PC-3 (cell line): ENCODE measurements around the gene KLHL25. TPM values are rescaled to one million over a fixed set of nuclear protein-coding genes. Genes with fewer than 3 reads are reported as not detected.

Experiments used
- ATAC-seq: fragments of 200-7000 bp; cut with Tn5 transposase; 2 replicates; pipeline ENCODE4 v1.9.1; 2020; ENCODE audit warnings: mild to moderate bottlenecking, moderate library complexity
- BruUV-seq: library from RNA; stranded (reverse); fragments of 400-500 nt; replicated peaks from 2 replicates; lab custom pipeline; 2021; lab: Mats Ljungman, UMichigan
- CTCF ChIA-PET: fragments of 300-600 bp; sonication (Branson Sonifier 250); formaldehyde crosslinking; loops from one replicate; lab custom pipeline; 2022; ENCODE audit warnings: antibody characterized with exemption; lab: Charles Lee
- POLR2A ChIA-PET: fragments of 300-600 bp; sonication (Branson Sonifier 250); formaldehyde crosslinking; loops from one replicate; lab custom pipeline; 2022; ENCODE audit warnings: antibody characterized with exemption; ENCODE audit not compliant: unreplicated experiment; lab: Charles Lee
- DNase-seq: peaks from one replicate; pipeline ENCODE4 v3.0.0-alpha.2; 2015
- H2AFZ ChIP-seq: fragments of 300-600 bp; sonication (generic); 2 replicates; pipeline ENCODE4 v1.6.0; 2016; ENCODE audit warnings: antibody characterized with exemption, low read length
- H3F3A ChIP-seq: fragments of 300-600 bp; sonication (generic); one replicate; pipeline ENCODE4 v1.6.0; 2017; ENCODE audit warnings: antibody characterized with exemption, low read length, control low read depth, mild to moderate bottlenecking; ENCODE audit not compliant: unreplicated experiment
- H3K27ac ChIP-seq: fragments of 300-600 bp; sonication (generic); 2 replicates; pipeline ENCODE4 v1.5.1; 2016; ENCODE audit warnings: mild to moderate bottlenecking, low read length
- H3K27me3 ChIP-seq: fragments of 300-600 bp; sonication (generic); 2 replicates; pipeline ENCODE4 v1.6.1; 2016; ENCODE audit warnings: low read length, mixed read lengths
- H3K36me3 ChIP-seq: fragments of 300-600 bp; sonication (generic); 2 replicates; pipeline ENCODE4 v1.6.1; 2016; ENCODE audit warnings: low read depth, mixed run types, low read length, mixed read lengths
- H3K4me1 ChIP-seq: fragments of 300-600 bp; sonication (generic); 2 replicates; pipeline ENCODE4 v1.5.1; 2016; ENCODE audit warnings: low read length; ENCODE audit not compliant: insufficient read depth
- H3K4me2 ChIP-seq: fragments of 300-600 bp; sonication (generic); 2 replicates; pipeline ENCODE4 v1.6.0; 2016; ENCODE audit warnings: low read length
- H3K4me3 ChIP-seq: fragments of 300-600 bp; sonication (generic); 2 replicates; pipeline ENCODE4 v1.5.1; 2016; ENCODE audit warnings: mild to moderate bottlenecking, low read length, mixed read lengths
- H3K79me2 ChIP-seq: fragments of 300-600 bp; sonication (generic); 2 replicates; pipeline ENCODE4 v1.6.1; 2017; ENCODE audit warnings: low read length, mixed read lengths
- H3K9ac ChIP-seq: fragments of 300-600 bp; sonication (generic); 2 replicates; pipeline ENCODE4 v1.6.0; 2016; ENCODE audit warnings: mild to moderate bottlenecking, low read length
- H3K9me2 ChIP-seq: fragments of 300-600 bp; sonication (generic); replicated peaks from 2 replicates; pipeline ENCODE4 v1.6.1; 2016; ENCODE audit warnings: mixed run types, low read length, mixed read lengths
- H3K9me3 ChIP-seq: fragments of 300-600 bp; sonication (generic); 2 replicates; pipeline ENCODE4 v1.6.1; 2016; ENCODE audit warnings: low read length, mixed read lengths
- H4K20me1 ChIP-seq: fragments of 300-600 bp; sonication (generic); 2 replicates; pipeline ENCODE4 v1.6.1; 2016; ENCODE audit warnings: low read length, mixed read lengths
- CTCF ChIP-seq: fragments of 300-600 bp; sonication (generic); conservative IDR thresholded peaks from 2 replicates; pipeline ENCODE4 v1.5.1; 2017; ENCODE audit warnings: antibody characterized with exemption, low read depth, mild to moderate bottlenecking, low read length
- EZH2 ChIP-seq: fragments of 300-600 bp; sonication (generic); IDR thresholded peaks from one replicate; pipeline ENCODE4 v1.6.1; 2017; ENCODE audit warnings: antibody characterized with exemption, mild to moderate bottlenecking, low read length; ENCODE audit not compliant: unreplicated experiment
- EZH2phosphoT487 ChIP-seq: fragments of 300-600 bp; sonication (generic); IDR thresholded peaks from 2 replicates; pipeline ENCODE4 v1.6.1; 2018; ENCODE audit warnings: mild to moderate bottlenecking, antibody characterized with exemption, low read length, borderline replicate concordance
- intact Hi-C: fragments of 100-400 bp; cut with micrococcal nuclease; formaldehyde crosslinking; loops from 2 replicates; pipeline ENCODE4 v1.9.0; 2023
- total RNA-seq: library from RNA; depleted of rRNA; stranded (reverse); fragments of >200 nt; gene quantifications from 2 replicates; pipeline ENCODE4 v1.2.3, GENCODE V29; 2014

Gene KLHL25
- total RNA-seq, 1 experiment from 2014 or later: 7.2 TPM

- H4K20me1 ChIP-seq: no peaks in the 10 kb centered on the region
- H3K4me2 ChIP-seq: no peak overlapping the region
- no peaks in the 10 kb centered on the region for H3F3A ChIP-seq
- ChIA-PET CTCF (no interaction called here), POLR2A (no interaction called here)
- H3K79me2 ChIP-seq: peaks cover 26% of the 10 kb centered on the region
- BruUV-seq: no TSS peak
- H3K9me2 ChIP-seq: no peaks in the 10 kb centered on the region
- no peaks in the 10 kb centered on the region for H3K27me3 ChIP-seq
- no peaks in the 10 kb centered on the region for H3K36me3 ChIP-seq
- no peak overlapping the region for H3K27ac ChIP-seq
- no peak overlapping the region for H2AFZ ChIP-seq
- TF ChIP-seq EZH2phosphoT487 (no peak), EZH2 (no peak), CTCF (no peak)
- no peak overlapping the region for H3K4me3 ChIP-seq
- DNase-seq (no peak), ATAC-seq (no peak)
- intact Hi-C loops: no loop called here
- H3K9ac ChIP-seq: no peak overlapping the region
- no peaks in the 10 kb centered on the region for H3K9me3 ChIP-seq
- H3K4me1 ChIP-seq: no peaks in the 10 kb centered on the region
These were observed 25.4 kb downstream of the KLHL25 start for GRCh38 chr15:85769182-85769900.

GRCh38 chr15:85768595-85769168 is 26.0 kb downstream of the KLHL25 start:
- H3K9me2 ChIP-seq: no peaks in the 10 kb centered on the region
- no TSS peak for BruUV-seq
- no peak overlapping the region for H3K27ac ChIP-seq
- H3K27me3 ChIP-seq: no peaks in the 10 kb centered on the region
- H4K20me1 ChIP-seq: no peaks in the 10 kb centered on the region
- no peaks in the 10 kb centered on the region for H3F3A ChIP-seq
- H3K4me1 ChIP-seq: no peaks in the 10 kb centered on the region
- no peak overlapping the region for H3K4me2 ChIP-seq
- no peak overlapping the region for H3K9ac ChIP-seq
- H3K4me3 ChIP-seq: no peak overlapping the region
- H3K9me3 ChIP-seq: no peaks in the 10 kb centered on the region
- no peak overlapping the region for H2AFZ ChIP-seq
- no peak for DNase-seq
- H3K79me2 ChIP-seq: peaks cover 20% of the 10 kb centered on the region
- TF ChIP-seq EZH2 (no peak), CTCF (no peak), EZH2phosphoT487 (no peak)
- POLR2A ChIA-PET: no interaction called here
- no peaks in the 10 kb centered on the region for H3K36me3 ChIP-seq
- CTCF ChIA-PET: no interaction called here
- intact Hi-C loops: no loop called here
- no peak for ATAC-seq
